SK-N-SH (cell line): ENCODE measurements around the gene TNFRSF14. TPM values are rescaled to one million over a fixed set of nuclear protein-coding genes. Genes with fewer than 3 reads are reported as not detected.

Experiments
- CTCF ChIA-PET: fragments of 300-600, 350-600 bp; formaldehyde crosslinking; extraction: SDS; loops from one replicate; lab custom pipeline; 2021; lab: Yijun Ruan, JAX
- POLR2A ChIA-PET: fragments of 350-600 bp; sonication (Branson Sonifier 250); formaldehyde crosslinking; extraction: SDS; loops from one replicate; lab custom pipeline; 2020; ENCODE audit warnings: antibody characterized with exemption, inconsistent platforms; lab: Yijun Ruan, JAX
- DNase-seq: peaks from one replicate; pipeline ENCODE4 v3.0.0; 2012
- H2AFZ ChIP-seq: fragments of 200-600 bp; sonication (generic); 2 replicates; pipeline ENCODE4 v1.8.1; 2016; ENCODE audit warnings: antibody characterized with exemption, mild to moderate bottlenecking, low read depth
- H3F3A ChIP-seq: fragments of 200-600 bp; sonication (generic); replicated peaks from 2 replicates; pipeline ENCODE3; 2016; ENCODE audit warnings: antibody characterized with exemption, mild to moderate bottlenecking; ENCODE audit not compliant: insufficient read depth
- H3K27ac ChIP-seq, 2 experiments: fragments of 200-500 bp in 1 of 2; fragments of 200-600 bp in 1 of 2; sonication (Bioruptor generic) in 1 of 2; sonication (generic), shearing (Covaris generic) in 1 of 2; 2 replicates each; pipeline versions ENCODE4 v1.5.1 to v1.6.1; 2014 to 2016; ENCODE audit warnings: low read depth in 2 of 2, inconsistent platforms in 1 of 2, low read length in 1 of 2, mild to moderate bottlenecking in 1 of 2, mixed read lengths in 1 of 2
- H3K27me3 ChIP-seq: fragments of 200-600 bp; sonication (generic), shearing (Covaris generic); 2 replicates; pipeline ENCODE4 v1.6.1; 2016; ENCODE audit warnings: mixed run types; ENCODE audit not compliant: insufficient read depth
- H3K36me3 ChIP-seq, 2 experiments: fragments of 200-500 bp in 1 of 2; fragments of 200-600 bp in 1 of 2; sonication (Bioruptor generic) in 1 of 2; sonication (generic) in 1 of 2; replicated peaks in 1 of 2; 2 replicates each; pipeline versions ENCODE3 to v1.5.1; 2014 to 2016; ENCODE audit warnings: low read length in 1 of 2, mild to moderate bottlenecking in 1 of 2; ENCODE audit not compliant: insufficient read depth in 2 of 2, control insufficient read depth in 1 of 2
- H3K4me1 ChIP-seq, 2 experiments: fragments of 200-500 bp in 1 of 2; fragments of 200-600 bp in 1 of 2; sonication (Bioruptor generic) in 1 of 2; sonication (generic), shearing (Covaris generic) in 1 of 2; 2 replicates each; pipeline versions ENCODE4 v1.5.1 to v1.6.1; 2014 to 2016; ENCODE audit warnings: low read depth in 1 of 2, low read length in 1 of 2, mixed run types in 1 of 2; ENCODE audit not compliant: insufficient read depth in 2 of 2, control insufficient read depth in 1 of 2
- H3K4me2 ChIP-seq: fragments of 200-600 bp; sonication (generic), shearing (Covaris generic); 2 replicates; pipeline ENCODE4 v1.6.1; 2017; ENCODE audit warnings: mixed run types
- H3K4me3 ChIP-seq, 2 experiments: fragments of 200-500 bp in 1 of 2; fragments of 200-600 bp in 1 of 2; sonication (Bioruptor generic) in 1 of 2; sonication (generic), shearing (Covaris generic) in 1 of 2; 2 replicates each; pipeline versions ENCODE4 v1.5.1 to v1.8.1; 2014 to 2016; ENCODE audit warnings: low read depth in 2 of 2, inconsistent platforms in 1 of 2, low read length in 1 of 2, mild to moderate bottlenecking in 1 of 2, mixed read lengths in 1 of 2, moderate library complexity in 1 of 2
- H3K79me2 ChIP-seq: fragments of 200-600 bp; sonication (generic); 2 replicates; pipeline ENCODE4 v1.8.1; 2017; ENCODE audit warnings: mild to moderate bottlenecking; ENCODE audit not compliant: insufficient read depth
- H3K9ac ChIP-seq: fragments of 200-600 bp; sonication (generic); 2 replicates; pipeline ENCODE4 v1.6.1; 2017; ENCODE audit warnings: mixed run types
- H3K9me2 ChIP-seq: fragments of 200-600 bp; sonication (generic); 2 replicates; pipeline ENCODE4 v1.6.1; 2017; ENCODE audit warnings: mixed run types
- H3K9me3 ChIP-seq: fragments of 200-600 bp; sonication (generic); 2 replicates; pipeline ENCODE4 v1.6.1; 2017; ENCODE audit warnings: mixed run types, mild to moderate bottlenecking, moderate library complexity
- H4K20me1 ChIP-seq: fragments of 200-600 bp; sonication (generic); 2 replicates; pipeline ENCODE4 v1.6.1; 2017; ENCODE audit warnings: mild to moderate bottlenecking, mixed run types; ENCODE audit not compliant: insufficient read depth
- ELF1 ChIP-seq: IDR thresholded peaks from 2 replicates; pipeline ENCODE4 v1.4.0; 2012
- EZH2phosphoT487 ChIP-seq: fragments of 200-600 bp; sonication (generic); IDR thresholded peaks from 2 replicates; pipeline ENCODE4 v1.6.1; 2017; ENCODE audit warnings: low read depth, mixed run types, mild to moderate bottlenecking, antibody characterized with exemption, moderate library complexity, borderline replicate concordance
- FOXJ3 ChIP-seq: sonication (generic); formaldehyde crosslinking; IDR thresholded peaks from 2 replicates; pipeline ENCODE4 v1.5.1; 2020; ENCODE audit warnings: mild to moderate bottlenecking, missing genetic modification reagents
- MXI1 ChIP-seq: IDR thresholded peaks from 2 replicates; pipeline ENCODE4 v1.6.1; 2012; ENCODE audit warnings: mild to moderate bottlenecking, low read depth, low read length, improper control_type of control experiment
- NRF1 ChIP-seq: IDR thresholded peaks from 2 replicates; pipeline ENCODE4 v1.6.1; 2012; ENCODE audit warnings: low read depth, mild to moderate bottlenecking, low read length
- RCOR1 ChIP-seq: fragments of 150-350 bp; IDR thresholded peaks from 2 replicates; pipeline ENCODE4 v1.6.1; 2017; ENCODE audit warnings: antibody characterized with exemption, low read length
- RFX5 ChIP-seq: IDR thresholded peaks from 2 replicates; pipeline ENCODE4 v1.6.1; 2012; ENCODE audit warnings: mild to moderate bottlenecking, improper control_type of control experiment, low read length
- SMC3 ChIP-seq: IDR thresholded peaks from 2 replicates; pipeline ENCODE4 v1.6.1; 2012; ENCODE audit warnings: low read depth, low read length, improper control_type of control experiment
- TAF1 ChIP-seq: IDR thresholded peaks from 2 replicates; pipeline ENCODE4 v1.6.1; 2012; ENCODE audit warnings: low read depth, mild to moderate bottlenecking, low read length, moderate library complexity, borderline replicate concordance
- WGBS: methylation state at CpG from one replicate; pipeline ENCODE4 v1.1.6; 2017; ENCODE audit warnings: low lambda C conversion rate; 5-methylcytosine and 5-hydroxymethylcytosine counted together
- polyA plus RNA-seq, 3 experiments: library from polyadenylated mRNA; depleted of rRNA; stranded (reverse); fragments of >200 nt; gene quantifications; 2 replicates each; pipeline ENCODE4 v1.2.3, GENCODE V29; 2012
- TF ChIP-seq, protein P1 (sequence below): fragments of 150-350 bp; IDR thresholded peaks from 2 replicates; pipeline ENCODE4 v1.6.1; 2016; ENCODE audit warnings: mild to moderate bottlenecking, low read depth, low read length
- TF ChIP-seq, protein P2 (sequence below): fragments of 200-600 bp; sonication (generic); IDR thresholded peaks from 2 replicates; pipeline ENCODE4 v1.6.1; 2017; ENCODE audit warnings: antibody characterized with exemption, mild to moderate bottlenecking, moderate library complexity
- TF ChIP-seq, protein P3 (sequence below): IDR thresholded peaks from 2 replicates; pipeline ENCODE4; 2012
- TF ChIP-seq, protein P4 (sequence below): IDR thresholded peaks from 2 replicates; pipeline ENCODE4 v1.4.0; 2012; ENCODE audit warnings: low read depth, borderline replicate concordance
- TF ChIP-seq, protein P5 (sequence below): fragments of 150-350 bp; IDR thresholded peaks from 2 replicates; pipeline ENCODE4 v1.6.1; 2017; ENCODE audit warnings: antibody characterized with exemption, low read length, low read depth, borderline replicate concordance

TNFRSF14 gene
- polyA plus RNA-seq, 1 of the 3 experiments (the other 2 are of a cell fraction) = 0.28 TPM

DNA sequence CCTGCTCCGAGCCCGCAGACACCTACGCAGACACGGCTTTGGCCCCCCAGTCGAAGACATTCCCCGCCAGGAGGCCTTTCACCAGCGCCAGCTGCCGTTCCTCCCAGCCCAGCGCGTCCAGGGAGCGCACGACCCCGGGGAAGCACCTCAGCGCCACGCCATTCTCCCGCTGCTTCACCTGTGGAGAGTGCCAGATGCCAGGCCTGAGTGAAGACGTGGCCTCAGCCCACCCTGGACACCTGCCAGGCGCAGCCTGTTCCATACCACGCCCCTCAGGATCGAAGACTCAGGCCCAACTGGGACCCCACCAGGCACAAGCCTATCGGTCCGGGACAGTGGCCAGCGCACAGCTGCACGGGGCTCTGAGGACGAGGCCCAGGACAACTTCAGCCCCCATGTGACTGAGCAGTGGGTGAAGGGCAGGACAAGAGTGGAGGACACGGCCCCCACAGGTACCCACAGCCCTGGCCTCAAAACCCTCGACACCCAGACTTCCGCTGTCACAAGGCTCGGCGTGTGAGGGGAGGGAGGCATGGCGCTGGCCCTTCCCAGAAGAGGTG is 43.2 kb upstream of the TNFRSF14 start:
- no peaks in the 10 kb centered on the region for H3K4me1 ChIP-seq
- no peaks in the 10 kb centered on the region for H3K79me2 ChIP-seq
- H3K9ac ChIP-seq = no peak overlapping the region
- no peaks in the 10 kb centered on the region for H3K9me3 ChIP-seq
- TF ChIP-seq, protein P1, sequence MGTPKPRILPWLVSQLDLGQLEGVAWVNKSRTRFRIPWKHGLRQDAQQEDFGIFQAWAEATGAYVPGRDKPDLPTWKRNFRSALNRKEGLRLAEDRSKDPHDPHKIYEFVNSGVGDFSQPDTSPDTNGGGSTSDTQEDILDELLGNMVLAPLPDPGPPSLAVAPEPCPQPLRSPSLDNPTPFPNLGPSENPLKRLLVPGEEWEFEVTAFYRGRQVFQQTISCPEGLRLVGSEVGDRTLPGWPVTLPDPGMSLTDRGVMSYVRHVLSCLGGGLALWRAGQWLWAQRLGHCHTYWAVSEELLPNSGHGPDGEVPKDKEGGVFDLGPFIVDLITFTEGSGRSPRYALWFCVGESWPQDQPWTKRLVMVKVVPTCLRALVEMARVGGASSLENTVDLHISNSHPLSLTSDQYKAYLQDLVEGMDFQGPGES = no peak
- TF ChIP-seq ELF1 = no peak
- TF ChIP-seq, protein P2, sequence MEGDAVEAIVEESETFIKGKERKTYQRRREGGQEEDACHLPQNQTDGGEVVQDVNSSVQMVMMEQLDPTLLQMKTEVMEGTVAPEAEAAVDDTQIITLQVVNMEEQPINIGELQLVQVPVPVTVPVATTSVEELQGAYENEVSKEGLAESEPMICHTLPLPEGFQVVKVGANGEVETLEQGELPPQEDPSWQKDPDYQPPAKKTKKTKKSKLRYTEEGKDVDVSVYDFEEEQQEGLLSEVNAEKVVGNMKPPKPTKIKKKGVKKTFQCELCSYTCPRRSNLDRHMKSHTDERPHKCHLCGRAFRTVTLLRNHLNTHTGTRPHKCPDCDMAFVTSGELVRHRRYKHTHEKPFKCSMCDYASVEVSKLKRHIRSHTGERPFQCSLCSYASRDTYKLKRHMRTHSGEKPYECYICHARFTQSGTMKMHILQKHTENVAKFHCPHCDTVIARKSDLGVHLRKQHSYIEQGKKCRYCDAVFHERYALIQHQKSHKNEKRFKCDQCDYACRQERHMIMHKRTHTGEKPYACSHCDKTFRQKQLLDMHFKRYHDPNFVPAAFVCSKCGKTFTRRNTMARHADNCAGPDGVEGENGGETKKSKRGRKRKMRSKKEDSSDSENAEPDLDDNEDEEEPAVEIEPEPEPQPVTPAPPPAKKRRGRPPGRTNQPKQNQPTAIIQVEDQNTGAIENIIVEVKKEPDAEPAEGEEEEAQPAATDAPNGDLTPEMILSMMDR = no peak
- TF ChIP-seq MXI1 = no peak
- no peak for TF ChIP-seq EZH2phosphoT487
- no peak for TF ChIP-seq SMC3
- TF ChIP-seq TAF1 = no peak
- TF ChIP-seq NRF1 = no peak
- TF ChIP-seq, protein P3, sequence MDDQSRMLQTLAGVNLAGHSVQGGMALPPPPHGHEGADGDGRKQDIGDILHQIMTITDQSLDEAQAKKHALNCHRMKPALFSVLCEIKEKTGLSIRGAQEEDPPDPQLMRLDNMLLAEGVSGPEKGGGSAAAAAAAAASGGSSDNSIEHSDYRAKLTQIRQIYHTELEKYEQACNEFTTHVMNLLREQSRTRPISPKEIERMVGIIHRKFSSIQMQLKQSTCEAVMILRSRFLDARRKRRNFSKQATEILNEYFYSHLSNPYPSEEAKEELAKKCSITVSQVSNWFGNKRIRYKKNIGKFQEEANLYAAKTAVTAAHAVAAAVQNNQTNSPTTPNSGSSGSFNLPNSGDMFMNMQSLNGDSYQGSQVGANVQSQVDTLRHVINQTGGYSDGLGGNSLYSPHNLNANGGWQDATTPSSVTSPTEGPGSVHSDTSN = no peak
- TF ChIP-seq, protein P4, sequence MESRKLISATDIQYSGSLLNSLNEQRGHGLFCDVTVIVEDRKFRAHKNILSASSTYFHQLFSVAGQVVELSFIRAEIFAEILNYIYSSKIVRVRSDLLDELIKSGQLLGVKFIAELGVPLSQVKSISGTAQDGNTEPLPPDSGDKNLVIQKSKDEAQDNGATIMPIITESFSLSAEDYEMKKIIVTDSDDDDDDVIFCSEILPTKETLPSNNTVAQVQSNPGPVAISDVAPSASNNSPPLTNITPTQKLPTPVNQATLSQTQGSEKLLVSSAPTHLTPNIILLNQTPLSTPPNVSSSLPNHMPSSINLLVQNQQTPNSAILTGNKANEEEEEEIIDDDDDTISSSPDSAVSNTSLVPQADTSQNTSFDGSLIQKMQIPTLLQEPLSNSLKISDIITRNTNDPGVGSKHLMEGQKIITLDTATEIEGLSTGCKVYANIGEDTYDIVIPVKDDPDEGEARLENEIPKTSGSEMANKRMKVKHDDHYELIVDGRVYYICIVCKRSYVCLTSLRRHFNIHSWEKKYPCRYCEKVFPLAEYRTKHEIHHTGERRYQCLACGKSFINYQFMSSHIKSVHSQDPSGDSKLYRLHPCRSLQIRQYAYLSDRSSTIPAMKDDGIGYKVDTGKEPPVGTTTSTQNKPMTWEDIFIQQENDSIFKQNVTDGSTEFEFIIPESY = no peak
- no peak for TF ChIP-seq RCOR1
- TF ChIP-seq, protein P5, sequence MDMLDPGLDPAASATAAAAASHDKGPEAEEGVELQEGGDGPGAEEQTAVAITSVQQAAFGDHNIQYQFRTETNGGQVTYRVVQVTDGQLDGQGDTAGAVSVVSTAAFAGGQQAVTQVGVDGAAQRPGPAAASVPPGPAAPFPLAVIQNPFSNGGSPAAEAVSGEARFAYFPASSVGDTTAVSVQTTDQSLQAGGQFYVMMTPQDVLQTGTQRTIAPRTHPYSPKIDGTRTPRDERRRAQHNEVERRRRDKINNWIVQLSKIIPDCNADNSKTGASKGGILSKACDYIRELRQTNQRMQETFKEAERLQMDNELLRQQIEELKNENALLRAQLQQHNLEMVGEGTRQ = no peak
- no peak for TF ChIP-seq FOXJ3 (CRISPR knock-in tag)
- no peak for TF ChIP-seq RFX5
- no peak overlapping the region for H3K4me2 ChIP-seq
- H2AFZ ChIP-seq = no peak overlapping the region
- no peak overlapping the region for H3K27ac ChIP-seq
- no peak for DNase-seq
- no peak overlapping the region for H3K4me3 ChIP-seq
- POLR2A ChIA-PET = no interaction called here
- WGBS = 93% methylated on average over 5 of the region's 31 CpGs
- H4K20me1 ChIP-seq = no peaks in the 10 kb centered on the region
- no peaks in the 10 kb centered on the region for H3F3A ChIP-seq
- CTCF ChIA-PET = interaction anchor here (1.4 kb wide), 1 partner anchor 12 kb away, joined by 3 read pairs; no protein-coding TSS in a partner anchor
- no peaks in the 10 kb centered on the region for H3K9me2 ChIP-seq
- H3K27me3 ChIP-seq = no peaks in the 10 kb centered on the region
- peaks cover 0 to 87% of the 10 kb centered on the region in 2 experiments for H3K36me3 ChIP-seq
